ENCODE data around the gene CDH12. TPM values are rescaled to one million over a fixed set of nuclear protein-coding genes. Genes with fewer than 3 reads are reported as not detected.

CDH12 gene
- total RNA-seq, 1 donor from 2014 or later, result not detected

DNA sequence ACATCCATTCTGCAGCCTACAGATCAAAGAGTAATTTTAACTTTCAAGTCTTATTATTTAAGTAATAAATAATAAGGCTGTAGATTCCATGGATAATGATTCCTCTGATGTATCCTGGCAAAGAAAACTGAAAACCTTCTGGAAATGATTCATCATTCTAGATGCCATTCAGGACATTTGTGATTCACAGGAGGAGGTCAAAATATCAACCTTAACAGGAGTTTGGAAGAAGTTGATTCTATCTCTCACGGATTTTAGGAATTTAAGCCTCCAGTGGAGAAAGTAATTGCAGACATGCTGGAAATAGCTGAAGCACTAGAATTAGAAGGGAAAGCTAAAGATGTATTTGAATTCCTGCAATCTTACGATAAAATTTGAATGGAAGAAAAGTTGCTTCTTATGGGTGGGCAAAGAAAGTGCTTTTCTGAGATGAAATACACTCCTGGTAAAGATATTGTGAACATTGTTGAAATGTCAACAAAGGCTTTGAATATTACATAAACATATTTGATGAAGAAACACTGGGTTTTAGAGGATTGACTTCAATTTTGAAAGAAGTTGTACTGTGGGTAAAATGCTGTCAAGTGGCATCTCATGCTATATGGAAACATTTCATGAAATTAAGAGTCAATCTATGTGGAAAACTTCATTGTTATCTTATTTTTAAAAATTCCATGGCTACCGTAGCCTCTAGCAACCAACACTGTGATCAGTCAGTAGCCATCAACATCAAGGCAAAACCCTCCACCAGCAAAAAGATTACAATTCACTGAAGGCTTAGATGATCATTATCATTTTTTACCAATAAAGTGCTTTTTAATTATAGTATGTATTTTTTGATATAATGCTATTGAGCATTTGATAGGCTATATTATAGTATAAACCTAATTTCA is 1141.0 kb downstream of the CDH12 start:
- no peaks in the 10 kb centered on the region for H3K4me1 ChIP-seq (ENCODE audit: insufficient read depth, low read length)

DNA sequence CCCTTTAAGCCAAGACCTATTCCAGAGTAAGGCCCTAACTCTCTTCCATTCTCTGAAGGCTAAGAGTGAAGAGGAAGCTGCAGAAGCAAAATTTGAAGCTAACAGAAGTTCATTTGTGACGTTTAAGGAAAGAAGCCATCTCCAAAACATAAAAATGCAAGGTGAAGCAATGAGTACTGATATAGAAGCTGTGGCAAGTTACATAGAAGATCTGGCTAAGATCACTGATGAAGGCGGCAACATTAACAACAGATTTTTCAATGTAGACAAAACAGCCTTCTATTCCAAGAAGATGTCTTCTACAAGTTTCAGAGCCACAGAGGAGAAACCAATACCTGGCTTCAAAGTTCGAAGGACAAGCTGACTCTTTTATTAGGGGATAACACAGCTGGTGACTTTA is 1143.4 kb downstream of the CDH12 start:
- H3K4me1 Mint-ChIP-seq (ENCODE audit: low read depth, unreplicated experiment), result peaks cover 6% of the 10 kb centered on the region

More for the DNA sequence above, 1141.0 kb downstream of the CDH12 start:
- Histone ChIP-seq H3K4me3 (ENCODE audit: insufficient read depth, low read depth, low read length) (no peak overlapping the region), H2AFZ (ENCODE audit: low read depth, low read length) (no peak overlapping the region), H3K79me2 (ENCODE audit: insufficient read depth, low read length) (no peaks in the 10 kb centered on the region), H3K9me3 (ENCODE audit: insufficient read depth, low read depth, low read length) (no peaks in the 10 kb centered on the region), H3K27me3 (ENCODE audit: insufficient read depth, low read length) (no peaks in the 10 kb centered on the region), H3K36me3 (ENCODE audit: insufficient read depth, low read length) (no peaks in the 10 kb centered on the region), H3K4me2 (ENCODE audit: low read length) (peak overlapping the region; percentile 42), H3K9ac (ENCODE audit: low read length) (no peak overlapping the region), H3K27ac (ENCODE audit: low read depth, low read length) (no peak overlapping the region), H4K20me1 (ENCODE audit: insufficient read depth, low read length) (no peaks in the 10 kb centered on the region)
- Mint-ChIP-seq H3K27me3 (ENCODE audit: low read depth, unreplicated experiment) (no peaks in the 10 kb centered on the region), H3K27ac (ENCODE audit: unreplicated experiment) (no peak overlapping the region), H3K4me1 (ENCODE audit: low read depth, unreplicated experiment) (peaks cover 6% of the 10 kb centered on the region), H3K9me3 (ENCODE audit: unreplicated experiment) (no peaks in the 10 kb centered on the region), H3K4me3 (ENCODE audit: unreplicated experiment) (no peak overlapping the region), H3K36me3 (ENCODE audit: low read depth, unreplicated experiment) (no peaks in the 10 kb centered on the region)
- peak; percentile 34 for DNase-seq (ENCODE audit: low read depth)
- no peak for FAIRE-seq
- no peak for TF ChIP-seq EZH2 (IDR thresholded peaks at IDR 0.05; ENCODE audit: insufficient read depth, low read length)
- TF ChIP-seq, protein P1, sequence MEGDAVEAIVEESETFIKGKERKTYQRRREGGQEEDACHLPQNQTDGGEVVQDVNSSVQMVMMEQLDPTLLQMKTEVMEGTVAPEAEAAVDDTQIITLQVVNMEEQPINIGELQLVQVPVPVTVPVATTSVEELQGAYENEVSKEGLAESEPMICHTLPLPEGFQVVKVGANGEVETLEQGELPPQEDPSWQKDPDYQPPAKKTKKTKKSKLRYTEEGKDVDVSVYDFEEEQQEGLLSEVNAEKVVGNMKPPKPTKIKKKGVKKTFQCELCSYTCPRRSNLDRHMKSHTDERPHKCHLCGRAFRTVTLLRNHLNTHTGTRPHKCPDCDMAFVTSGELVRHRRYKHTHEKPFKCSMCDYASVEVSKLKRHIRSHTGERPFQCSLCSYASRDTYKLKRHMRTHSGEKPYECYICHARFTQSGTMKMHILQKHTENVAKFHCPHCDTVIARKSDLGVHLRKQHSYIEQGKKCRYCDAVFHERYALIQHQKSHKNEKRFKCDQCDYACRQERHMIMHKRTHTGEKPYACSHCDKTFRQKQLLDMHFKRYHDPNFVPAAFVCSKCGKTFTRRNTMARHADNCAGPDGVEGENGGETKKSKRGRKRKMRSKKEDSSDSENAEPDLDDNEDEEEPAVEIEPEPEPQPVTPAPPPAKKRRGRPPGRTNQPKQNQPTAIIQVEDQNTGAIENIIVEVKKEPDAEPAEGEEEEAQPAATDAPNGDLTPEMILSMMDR (IDR thresholded peaks at IDR 0.05; ENCODE audit: insufficient read depth, low read depth, low read length), result no peak

More for the DNA sequence above, 1143.4 kb downstream of the CDH12 start:
- Mint-ChIP-seq H3K27me3 (ENCODE audit: low read depth, unreplicated experiment) (no peaks in the 10 kb centered on the region), H3K36me3 (ENCODE audit: low read depth, unreplicated experiment) (no peaks in the 10 kb centered on the region), H3K27ac (ENCODE audit: unreplicated experiment) (no peak overlapping the region), H3K4me3 (ENCODE audit: unreplicated experiment) (no peak overlapping the region), H3K9me3 (ENCODE audit: unreplicated experiment) (no peaks in the 10 kb centered on the region)
- H4K20me1 ChIP-seq (ENCODE audit: insufficient read depth, low read length), result no peaks in the 10 kb centered on the region
- DNase-seq (ENCODE audit: low read depth), result no peak
- no peaks in the 10 kb centered on the region for H3K4me1 ChIP-seq (ENCODE audit: insufficient read depth, low read length)
- no peaks in the 10 kb centered on the region for H3K27me3 ChIP-seq (ENCODE audit: insufficient read depth, low read length)
- no peak overlapping the region for H2AFZ ChIP-seq (ENCODE audit: low read depth, low read length)
- H3K4me2 ChIP-seq (ENCODE audit: low read length), result no peak overlapping the region
- TF ChIP-seq, protein P1 (IDR thresholded peaks at IDR 0.05; ENCODE audit: insufficient read depth, low read depth, low read length), result no peak
- TF ChIP-seq EZH2 (IDR thresholded peaks at IDR 0.05; ENCODE audit: insufficient read depth, low read length), result no peak
- H3K27ac ChIP-seq (ENCODE audit: low read depth, low read length), result no peak overlapping the region
- H3K36me3 ChIP-seq (ENCODE audit: insufficient read depth, low read length), result no peaks in the 10 kb centered on the region
- no peaks in the 10 kb centered on the region for H3K79me2 ChIP-seq (ENCODE audit: insufficient read depth, low read length)
- FAIRE-seq, result no peak
- H3K4me3 ChIP-seq (ENCODE audit: insufficient read depth, low read depth, low read length), result no peak overlapping the region
- no peaks in the 10 kb centered on the region for H3K9me3 ChIP-seq (ENCODE audit: insufficient read depth, low read depth, low read length)
- no peak overlapping the region for H3K9ac ChIP-seq (ENCODE audit: low read length)
